Lung (tissue), 12 donors: ENCODE data around the gene TRIP6. TPM values are rescaled to one million over a fixed set of nuclear protein-coding genes. Genes with fewer than 3 reads are reported as not detected.

Experiments
- ATAC-seq: fragments of 200-7000 bp; cut with Tn5 transposase; one replicate; pipeline ENCODE4 v1.9.1; 2020; ENCODE audit warnings: moderate number of reproducible peaks; ENCODE audit not compliant: insufficient read depth, low FRiP score
- DNase-seq, 3 donors: peaks; one replicate each; pipeline ENCODE4 v3.0.0-alpha.2; 2013 to 2017
- H3K27ac ChIP-seq, 2 donors: one replicate each; pipeline ENCODE4 v1.5.1; 2013; ENCODE audit warnings: mild to moderate bottlenecking in 2 of 2, moderate library complexity in 2 of 2, control low read depth in 1 of 2, inconsistent platforms in 1 of 2, low read depth in 1 of 2, low read length in 1 of 2
- H3K27me3 ChIP-seq, 3 donors: one replicate each; pipeline ENCODE4 v1.5.1; 2013; ENCODE audit warnings: low read length in 2 of 3; ENCODE audit not compliant: control insufficient read depth in 3 of 3, insufficient read depth in 3 of 3
- H3K36me3 ChIP-seq, 4 donors: one replicate each; pipeline ENCODE4 v1.5.1; 2013; ENCODE audit warnings: low read length in 4 of 4, mild to moderate bottlenecking in 1 of 4, moderate library complexity in 1 of 4; ENCODE audit not compliant: control insufficient read depth in 4 of 4, insufficient read depth in 4 of 4
- H3K4me1 ChIP-seq, 5 donors: one replicate each; pipeline ENCODE4 v1.5.1; 2013; ENCODE audit warnings: low read length in 5 of 5, mild to moderate bottlenecking in 2 of 5, moderate library complexity in 1 of 5; ENCODE audit not compliant: control insufficient read depth in 5 of 5, insufficient read depth in 5 of 5
- H3K4me3 ChIP-seq: one replicate; pipeline ENCODE4 v1.5.1; 2013; ENCODE audit warnings: mild to moderate bottlenecking, control low read depth, moderate library complexity
- H3K9ac ChIP-seq, 2 donors: one replicate each; pipeline ENCODE4 v1.5.1; 2013; ENCODE audit warnings: low read length in 2 of 2, control low read depth in 1 of 2; ENCODE audit not compliant: insufficient read depth in 1 of 2
- H3K9me3 ChIP-seq, 4 donors: one replicate each; pipeline ENCODE4 v1.5.1; 2013; ENCODE audit warnings: low read length in 3 of 4, mild to moderate bottlenecking in 1 of 4, moderate library complexity in 1 of 4; ENCODE audit not compliant: control insufficient read depth in 4 of 4, insufficient read depth in 3 of 4
- CTCF ChIP-seq: IDR thresholded peaks from 2 replicates; pipeline ENCODE4 v1.5.1; 2012; ENCODE audit warnings: mild to moderate bottlenecking; ENCODE audit errors: control extremely low read depth, extremely low read depth
- WGBS, 2 donors: extraction: QIAGEN DNeasy Blood & Tissue Kit; methylation state at CpG; one replicate each; pipeline ENCODE4 v1.1.7; 2013; 5-methylcytosine and 5-hydroxymethylcytosine counted together
- polyA plus RNA-seq, 2 donors: library from polyadenylated mRNA; stranded (reverse); fragments of 200-250 nt; gene quantifications; one replicate each; pipeline ENCODE4 v1.2.1, GENCODE V29; 2013
- total RNA-seq, 2 donors: library from RNA; depleted of rRNA in 1 of 2; stranded (reverse); fragments of >200 nt in 1 of 2; gene quantifications; one replicate each; pipeline ENCODE4 v1.2.1, GENCODE V29; 2014 to 2021
- donor health status: control.
- donor health status: control.
- donor health status: Bipolar disorder and iron deficiency.
- donor health status: healthy.
- donor health status: DM: yes; HTN: yes; CAD: no.

The TRIP6 gene
- total and polyA plus RNA-seq, 4 donors = 41.4 to 81.8 (median 52.3) TPM

- H3K4me3 ChIP-seq = no peak overlapping the region
- H3K36me3 ChIP-seq = peaks cover 13 to 42% (median 31%) of the 10 kb centered on the region in 4 donors
- no peak for TF ChIP-seq CTCF
- DNase-seq (no peak), ATAC-seq (no peak)
- no peak overlapping the region for H3K27ac ChIP-seq
- H3K9me3 ChIP-seq = no peaks in the 10 kb centered on the region
- H3K4me1 ChIP-seq = peaks cover 3 to 20% (median 12%) of the 10 kb centered on the region in 5 donors
- 79 to 92% methylated on average over 6 of the region's 6 CpGs for WGBS, 2 donors
- H3K9ac ChIP-seq = no peak overlapping the region
- no peaks in the 10 kb centered on the region for H3K27me3 ChIP-seq
These were observed 11.5 kb downstream of the TRIP6 start for GRCh38 chr7:100878685-100879084.

- WGBS, 2 donors = 84 to 87% methylated on average over 11 of the region's 11 CpGs
- TF ChIP-seq CTCF = no peak
- peaks cover 22 to 52% (median 38%) of the 10 kb centered on the region in 4 donors for H3K36me3 ChIP-seq
These were observed 12.6 kb downstream of the TRIP6 start for GRCh38 chr7:100879685-100880261.

GRCh38 chr7:100880645-100881044 lies 13.5 kb downstream of the TRIP6 start:
- Histone ChIP-seq H3K36me3 (peaks cover 22 to 60% (median 45%) of the 10 kb centered on the region in 4 donors), H3K27ac (no peak overlapping the region), H3K27me3 (no peaks in the 10 kb centered on the region), H3K4me1 (peaks cover 0 to 14% (median 4%) of the 10 kb centered on the region in 5 donors), H3K4me3 (no peak overlapping the region), H3K9me3 (no peaks in the 10 kb centered on the region), H3K9ac (no peak overlapping the region)
- DNase-seq (no peak), ATAC-seq (no peak)
- no peak for TF ChIP-seq CTCF
- WGBS, 2 donors = 93 to 94% methylated on average over 7 of the region's 7 CpGs

More at GRCh38 chr7:100879685-100880261, 12.6 kb downstream of the TRIP6 start:
- no peaks in the 10 kb centered on the region for H3K27me3 ChIP-seq
- H3K9ac ChIP-seq = no peak overlapping the region
- no peak overlapping the region for H3K27ac ChIP-seq
- DNase-seq (no peak), ATAC-seq (no peak)
- H3K9me3 ChIP-seq = no peaks in the 10 kb centered on the region
- peaks cover 0 to 14% (median 5%) of the 10 kb centered on the region in 5 donors for H3K4me1 ChIP-seq
- no peak overlapping the region for H3K4me3 ChIP-seq

GRCh38 chr7:100881136-100881535 lies 13.9 kb downstream of the TRIP6 start:
- Histone ChIP-seq H3K27ac (no peak overlapping the region), H3K9me3 (no peaks in the 10 kb centered on the region), H3K36me3 (peaks cover 22 to 65% (median 50%) of the 10 kb centered on the region in 4 donors), H3K27me3 (no peaks in the 10 kb centered on the region), H3K4me3 (no peak overlapping the region), H3K9ac (no peak overlapping the region), H3K4me1 (peaks cover 0 to 9% (median 4%) of the 10 kb centered on the region in 5 donors)
- no peak for ATAC-seq
- DNase-seq = no peak
- 96 to 97% methylated on average over 20 of the region's 20 CpGs for WGBS, 2 donors
- TF ChIP-seq CTCF = no peak
